Epithelial cell of esophagus (primary cell): ENCODE measurements around the gene JOSD2.

Experiments
- DNase-seq: peaks from one replicate; pipeline ENCODE4 v3.0.0; 2010; ENCODE audit warnings: low read depth
- H3K4me3 ChIP-seq: 2 replicates; pipeline ENCODE4 v1.5.1; 2011; ENCODE audit warnings: mild to moderate bottlenecking, low read length, control low read depth
- TF ChIP-seq, protein P1 (sequence below): IDR thresholded peaks from 2 replicates; pipeline ENCODE4 v1.5.1; 2011; ENCODE audit warnings: low read depth, mild to moderate bottlenecking, low read length, control low read depth, inconsistent platforms; ENCODE audit not compliant: insufficient read depth; ENCODE audit errors: missing control alignments

The JOSD2 gene

DNA sequence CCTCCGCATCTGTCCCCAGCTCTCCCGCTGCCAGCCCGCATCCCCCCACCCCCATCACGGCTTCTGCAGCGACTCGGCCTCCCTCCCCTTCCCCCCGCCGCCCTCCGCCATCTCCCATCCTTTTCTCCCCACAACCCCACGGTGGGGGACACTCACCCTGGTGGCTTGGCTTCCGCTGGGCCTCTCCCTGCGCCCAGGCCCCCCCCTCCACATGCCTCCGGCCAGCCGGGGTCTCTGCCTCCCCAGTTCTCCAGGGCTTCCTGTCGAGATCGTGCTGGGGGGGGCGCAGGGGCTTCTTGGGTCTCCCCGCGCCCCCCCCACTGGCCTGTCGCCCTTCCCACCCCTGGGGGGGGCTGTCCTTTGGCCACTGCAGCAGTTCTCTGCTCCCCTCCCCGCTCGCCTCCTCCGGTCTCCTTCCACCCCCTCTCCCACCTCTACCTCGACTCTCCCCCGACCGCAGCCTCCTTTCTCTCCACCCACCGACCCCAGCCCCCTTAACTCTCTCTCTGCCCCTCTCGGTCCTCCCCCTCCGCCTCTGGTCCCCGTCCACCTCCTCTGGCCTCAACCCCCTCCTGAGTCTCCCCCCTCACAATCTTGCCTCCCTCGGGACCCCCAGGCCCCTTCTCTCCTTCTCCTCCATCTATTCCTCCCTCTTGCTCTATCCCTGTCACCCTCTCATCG, 40.2 kb upstream of the JOSD2 start:
- DNase-seq: no peak
- no peak overlapping the region for H3K4me3 ChIP-seq
- TF ChIP-seq, protein P1, sequence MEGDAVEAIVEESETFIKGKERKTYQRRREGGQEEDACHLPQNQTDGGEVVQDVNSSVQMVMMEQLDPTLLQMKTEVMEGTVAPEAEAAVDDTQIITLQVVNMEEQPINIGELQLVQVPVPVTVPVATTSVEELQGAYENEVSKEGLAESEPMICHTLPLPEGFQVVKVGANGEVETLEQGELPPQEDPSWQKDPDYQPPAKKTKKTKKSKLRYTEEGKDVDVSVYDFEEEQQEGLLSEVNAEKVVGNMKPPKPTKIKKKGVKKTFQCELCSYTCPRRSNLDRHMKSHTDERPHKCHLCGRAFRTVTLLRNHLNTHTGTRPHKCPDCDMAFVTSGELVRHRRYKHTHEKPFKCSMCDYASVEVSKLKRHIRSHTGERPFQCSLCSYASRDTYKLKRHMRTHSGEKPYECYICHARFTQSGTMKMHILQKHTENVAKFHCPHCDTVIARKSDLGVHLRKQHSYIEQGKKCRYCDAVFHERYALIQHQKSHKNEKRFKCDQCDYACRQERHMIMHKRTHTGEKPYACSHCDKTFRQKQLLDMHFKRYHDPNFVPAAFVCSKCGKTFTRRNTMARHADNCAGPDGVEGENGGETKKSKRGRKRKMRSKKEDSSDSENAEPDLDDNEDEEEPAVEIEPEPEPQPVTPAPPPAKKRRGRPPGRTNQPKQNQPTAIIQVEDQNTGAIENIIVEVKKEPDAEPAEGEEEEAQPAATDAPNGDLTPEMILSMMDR: no peak

DNA sequence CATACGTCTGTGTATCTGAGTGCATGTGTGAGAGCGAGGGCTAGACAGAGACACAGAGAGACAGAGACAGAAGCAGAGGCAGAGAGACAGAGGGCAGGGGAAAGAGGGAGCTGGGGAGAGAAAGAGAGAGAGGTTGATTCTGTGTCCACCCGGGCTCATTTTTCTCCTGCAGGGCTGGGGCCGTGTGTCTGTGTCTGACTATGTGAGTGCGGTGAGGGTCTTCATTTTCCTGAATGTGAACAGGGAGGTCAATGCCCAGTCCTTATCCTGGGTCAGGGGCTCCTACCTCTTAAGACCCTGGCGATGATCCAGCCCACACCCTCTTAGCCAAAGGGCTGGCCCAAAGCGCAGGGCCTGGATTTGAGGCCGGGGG, 39.6 kb upstream of the JOSD2 start:
- no peak overlapping the region for H3K4me3 ChIP-seq
- no peak for DNase-seq
- TF ChIP-seq, protein P1: no peak

DNA sequence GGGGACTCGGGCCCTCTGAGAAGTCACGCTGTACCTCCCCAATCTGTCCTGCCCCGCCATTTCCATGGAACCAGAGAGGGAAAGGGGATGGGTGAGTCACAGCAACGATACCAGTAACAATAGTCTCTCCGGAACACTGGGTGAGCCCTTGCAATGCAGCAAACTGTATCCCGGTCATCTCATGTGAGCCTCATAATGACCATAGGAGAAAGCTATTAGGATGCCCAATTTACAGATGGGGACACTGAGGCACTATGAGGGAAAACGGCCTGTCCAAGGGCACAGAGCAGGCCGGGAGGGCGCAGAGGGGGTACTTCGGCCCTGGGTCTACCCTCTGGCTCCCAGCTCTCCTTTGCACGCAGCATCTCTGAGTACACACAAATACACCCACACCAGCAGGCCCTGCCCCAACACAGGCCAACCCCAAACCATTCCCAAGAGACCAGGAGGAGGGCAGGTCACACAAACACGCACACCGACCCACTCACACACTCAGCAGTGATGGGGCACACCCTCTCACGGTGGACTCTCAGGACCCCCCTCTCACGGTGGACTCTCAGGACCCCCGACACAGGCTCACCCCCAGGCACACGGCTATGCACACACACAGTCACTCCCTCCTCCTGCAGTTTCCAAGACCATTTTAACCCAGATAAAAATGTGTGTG, 39.1 kb upstream of the JOSD2 start:
- TF ChIP-seq, protein P1: no peak
- no peak overlapping the region for H3K4me3 ChIP-seq
- no peak for DNase-seq

DNA sequence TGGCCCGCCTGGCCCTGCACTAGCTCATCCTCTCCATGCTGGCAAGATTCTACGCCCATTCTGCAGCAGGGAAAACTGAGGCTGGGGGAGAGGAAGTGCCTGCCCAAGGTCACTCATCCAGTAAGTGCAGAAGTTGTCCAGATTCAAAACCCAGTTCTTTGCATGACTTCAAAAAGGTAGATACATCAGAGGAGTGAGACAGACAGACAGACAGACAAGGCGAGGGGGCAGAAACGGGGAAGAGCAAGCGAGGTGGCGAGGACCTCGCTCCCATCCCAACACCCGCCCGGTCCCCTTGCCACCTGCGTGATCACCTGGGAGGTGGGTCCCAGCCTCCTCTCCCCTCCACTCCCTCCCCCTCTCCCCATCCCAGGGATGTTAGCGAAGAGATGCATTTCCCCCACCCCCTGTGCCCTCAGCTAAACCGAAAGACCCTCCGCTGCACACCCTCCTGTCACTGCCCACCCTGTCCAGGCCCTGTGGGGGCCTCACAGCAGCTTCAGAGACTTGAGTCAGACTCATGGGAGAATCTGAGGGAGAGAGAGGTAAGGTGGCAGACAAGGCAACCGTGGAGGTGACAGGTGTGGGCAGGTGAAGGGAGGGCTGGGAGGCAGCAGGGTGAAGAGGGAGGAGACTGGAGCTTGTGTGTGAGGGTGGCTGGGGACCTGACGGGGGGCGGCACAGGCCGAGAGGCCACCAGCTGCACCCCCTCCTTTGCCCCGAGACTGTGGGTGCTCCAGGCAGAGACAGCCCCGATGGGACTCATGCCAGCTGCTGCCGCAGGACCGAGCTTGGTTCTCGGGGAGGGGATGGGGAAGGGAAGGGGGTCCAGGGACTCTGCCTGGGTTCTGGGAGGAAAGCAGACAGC, 38.3 kb upstream of the JOSD2 start:
- no peak for DNase-seq
- TF ChIP-seq, protein P1: no peak
- no peak overlapping the region for H3K4me3 ChIP-seq

DNA sequence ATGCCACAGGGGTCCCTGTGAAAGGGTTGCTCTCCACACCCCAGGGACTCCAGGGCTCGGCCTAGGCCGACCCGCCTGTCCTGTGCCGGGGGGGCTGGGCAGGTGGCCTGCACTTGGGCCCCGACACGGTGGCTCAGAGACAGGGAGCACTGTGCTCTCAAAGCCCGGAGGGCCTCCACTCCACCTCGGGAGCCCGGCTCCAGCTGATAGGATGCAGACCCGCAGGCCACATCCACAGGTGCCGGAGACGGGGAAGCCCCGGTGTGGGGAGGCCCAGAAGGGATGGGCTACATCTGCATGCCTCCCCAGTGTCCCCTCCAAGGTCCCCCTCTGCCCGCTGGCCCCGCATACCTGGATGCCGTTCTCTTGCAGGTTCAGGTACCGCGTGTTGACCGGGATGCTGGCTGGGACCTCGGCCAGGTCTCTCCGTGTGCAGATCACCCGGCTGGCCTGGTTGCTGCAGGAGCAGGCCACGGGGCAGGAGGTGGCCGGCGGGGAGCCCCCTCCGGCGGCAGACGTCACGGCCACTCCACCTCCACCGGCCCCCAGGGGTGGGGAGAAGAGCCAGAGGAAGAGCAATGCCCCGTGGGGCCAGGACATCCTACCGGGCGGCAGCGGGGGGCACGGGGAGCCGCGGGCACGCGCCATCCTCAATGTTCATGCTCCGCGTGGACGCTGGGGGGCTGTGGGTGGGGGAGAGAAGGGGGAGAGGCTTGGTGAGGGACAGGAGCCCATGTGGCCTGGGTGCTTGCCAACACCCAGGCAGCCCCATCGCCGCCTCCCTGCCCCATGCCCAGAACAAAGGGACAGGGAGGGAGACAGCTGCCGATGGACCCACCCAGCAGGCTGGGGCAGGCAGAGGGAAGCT, 37.4 kb upstream of the JOSD2 start:
- H3K4me3 ChIP-seq: no peak overlapping the region
- TF ChIP-seq, protein P1: no peak
- DNase-seq: no peak

DNA sequence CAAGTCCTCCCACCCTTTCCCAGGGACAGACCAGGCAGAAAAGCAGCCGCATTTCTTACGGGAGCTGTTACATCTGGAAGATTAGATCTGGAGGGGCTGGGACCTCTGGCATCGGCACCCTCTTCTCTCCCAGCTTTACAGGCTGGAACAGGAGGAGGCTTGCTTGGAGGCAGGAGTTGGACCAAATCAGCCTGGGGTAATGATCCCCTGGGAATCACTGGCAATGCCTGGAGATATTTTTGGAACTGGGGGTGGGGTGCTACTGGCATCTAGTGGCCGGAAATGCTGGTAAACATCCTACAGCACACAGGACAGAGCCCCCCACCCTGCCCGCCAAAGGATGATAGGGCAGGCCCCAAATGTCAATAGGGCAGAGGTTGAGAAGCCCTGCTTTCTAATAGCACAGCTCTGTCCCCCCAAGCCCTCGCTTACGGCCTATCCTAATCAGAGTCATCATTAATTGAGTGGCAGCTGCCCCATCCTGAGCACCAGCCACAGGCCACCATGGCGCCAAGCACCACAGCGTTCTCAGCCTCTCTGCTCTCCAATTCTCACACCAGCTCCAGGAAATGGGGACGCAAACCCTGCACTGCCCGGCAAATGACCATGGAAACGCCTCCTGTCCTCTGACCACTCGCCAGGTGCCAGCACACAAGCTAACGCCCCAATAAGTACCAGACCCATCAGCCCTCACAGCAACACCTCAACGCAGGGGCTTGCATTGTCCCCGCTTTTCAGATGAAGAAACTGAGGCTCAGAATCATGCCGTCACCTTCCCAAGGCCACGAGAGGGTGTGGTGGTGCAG, 36.6 kb upstream of the JOSD2 start:
- TF ChIP-seq, protein P1: no peak
- H3K4me3 ChIP-seq: no peak overlapping the region
- no peak for DNase-seq
